ENCODE data around the gene ADAMTS7. TPM values are rescaled to one million over a fixed set of nuclear protein-coding genes. Genes with fewer than 3 reads are reported as not detected.
"Not testable (repeated sequence)": the region's sequence is repeated elsewhere in the genome, so short reads cannot be mapped to it uniquely, and the experiment has no call there.

ADAMTS7 gene
- total and polyA plus RNA-seq, 2 of the 8 experiments (the other 6 are each of a cell fraction or from before 2014, with no cell fraction given): 27.9 to 45.2 TPM

GRCh38 chr15:78769473-78770225, 41.6 kb downstream of the ADAMTS7 start:
- H3K14ac ChIP-seq (ENCODE audit: insufficient read length); H3K79me1 ChIP-seq (ENCODE audit: low read depth, low read length); H2AFZ ChIP-seq (ENCODE audit: low read length); H3K27ac ChIP-seq (ENCODE audit: low read depth, low read length); H2BK20ac ChIP-seq (ENCODE audit: low read length); H2BK120ac ChIP-seq (replicated peaks; ENCODE audit: low read depth, low read length); H3K18ac ChIP-seq (ENCODE audit: extremely low read depth, low read length); H3K9me3 ChIP-seq (ENCODE audit: insufficient read depth in 2 of 2, low read depth in 1 of 2, low read length in 1 of 2); H4K20me1 ChIP-seq (replicated peaks in 1 of 2; ENCODE audit: control insufficient read depth in 1 of 2, insufficient read depth in 2 of 2, low read length in 2 of 2); H3K36me3 ChIP-seq (ENCODE audit: control insufficient read depth in 2 of 4, insufficient read depth in 4 of 4, low read length in 3 of 4); H3K23ac ChIP-seq (ENCODE audit: insufficient read length); H4K5ac ChIP-seq (ENCODE audit: insufficient read length, low read depth, low read length); H3K27me3 ChIP-seq (replicated peaks in 1 of 4; ENCODE audit: control insufficient read depth in 3 of 4, extremely low read depth in 1 of 4, insufficient read depth in 3 of 4, low read length in 3 of 4); H3K23me2 ChIP-seq (ENCODE audit: low read depth, low read length); H3K56ac ChIP-seq (replicated peaks; ENCODE audit: insufficient read length, low read depth, low read length); H3K79me2 ChIP-seq (ENCODE audit: control insufficient read depth in 1 of 2, insufficient read depth in 2 of 2, low read length in 2 of 2); H3K4me3 ChIP-seq (ENCODE audit: extremely low read depth in 1 of 4, insufficient read depth in 2 of 4, low read depth in 3 of 4, low read length in 4 of 4); H2AK5ac ChIP-seq (ENCODE audit: low read depth, low read length); H2BK15ac ChIP-seq (ENCODE audit: low read length); H2BK5ac ChIP-seq (ENCODE audit: low read depth, low read length); FAIRE-seq; H2BK12ac ChIP-seq (ENCODE audit: low read depth, low read length); H3K4ac ChIP-seq (replicated peaks; ENCODE audit: insufficient read length, low read depth, low read length); H4K8ac ChIP-seq (ENCODE audit: extremely low read depth, insufficient read depth, low read length); H3K9ac ChIP-seq (replicated peaks in 1 of 4; ENCODE audit: extremely low read depth in 1 of 4, low read depth in 3 of 4, low read length in 3 of 4); DNase-seq (ENCODE audit: low read depth in 1 of 2, low spot score in 2 of 2); H3K4me2 ChIP-seq (ENCODE audit: insufficient read depth in 1 of 2, low read depth in 2 of 2, low read length in 2 of 2); H4K91ac ChIP-seq (replicated peaks; ENCODE audit: insufficient read length, low read length): not testable (repeated sequence)
- peaks cover 0 to 14% (median 4%) of the 10 kb centered on the region in 4 experiments; a peak in 6 of 7 replicates for H3K4me1 ChIP-seq (replicated peaks in 1 of 4; ENCODE audit: control insufficient read depth in 3 of 4, insufficient read depth in 4 of 4, low read length in 3 of 4)
- ChIA-PET POLR2A (ENCODE audit: partially characterized antibody) (interaction anchor here (0.7 kb wide), 1 partner anchor 105 kb away, joined by 3 read pairs; no protein-coding TSS in a partner anchor), CTCF (ENCODE audit: partially characterized antibody) (interaction anchor here (0.9 to 1.9 kb wide), 3 partner anchors 13 to 40 kb away, joined by 3 to 6 read pairs (median 3); no protein-coding TSS in a partner anchor)
- WGBS, 2 experiments (ENCODE audit: extremely low coverage in 1 of 2, insufficient coverage in 1 of 2, insufficient read length in 1 of 2, insufficient replicate concordance in 2 of 2, low coverage in 1 of 2, low lambda C conversion rate in 2 of 2, missing lambda C conversion rate in 1 of 2): 98% methylated on average over 9 of the region's 12 CpGs; no CpG with 5 or more reads in 1 of the 2 experiments

Measured in H1 (cell line).